T47D (cell line): Measurements from ENCODE around the gene EPHX1.

Source experiments
- DNase-seq, 2 experiments: peaks; one replicate each; pipeline versions ENCODE4 v3.0.0 to v3.0.0-alpha.2; 2011 to 2012; ENCODE audit warnings: low read depth in 1 of 2, low spot score in 1 of 2
- JUND ChIP-seq: IDR thresholded peaks from 2 replicates; pipeline ENCODE4 v1.6.1; 2012; ENCODE audit warnings: low read depth
- in situ Hi-C: cut with HindIII; loops from 2 replicates; pipeline ENCODE4 v1.10.0; 2016; ENCODE audit warnings: low sequenced_read_pairs, low pct_unique_long_range_greater_than_20kb

Gene EPHX1

GRCh38 chr1:225859151-225859550 lies 49.2 kb downstream of the EPHX1 start:
- in situ Hi-C loops = no loop called here
- no peak for DNase-seq
- no peak for TF ChIP-seq JUND

GRCh38 chr1:225860107-225860506 lies 50.2 kb downstream of the EPHX1 start:
- TF ChIP-seq JUND = no peak
- in situ Hi-C loops = no loop called here

GRCh38 chr1:225860876-225861441 lies 51.0 kb downstream of the EPHX1 start:
- no peak for DNase-seq
- no peak for TF ChIP-seq JUND
- in situ Hi-C loops = no loop called here

More at GRCh38 chr1:225860107-225860506, 50.2 kb downstream of the EPHX1 start:
- no peak for DNase-seq

- no peak for DNase-seq
- in situ Hi-C loops = no loop called here
- TF ChIP-seq JUND = no peak
Observed at GRCh38 chr1:225861834-225862580, 52.1 kb downstream of the EPHX1 start.

GRCh38 chr1:225862581-225862950 lies 52.6 kb downstream of the EPHX1 start:
- in situ Hi-C loops = no loop called here
- no peak for TF ChIP-seq JUND
- no peak for DNase-seq

- in situ Hi-C loops = no loop called here
- no peak for DNase-seq
- no peak for TF ChIP-seq JUND
Observed at GRCh38 chr1:225863167-225863566, 53.2 kb downstream of the EPHX1 start.

- no peak for TF ChIP-seq JUND
- in situ Hi-C loops = no loop called here
Observed at GRCh38 chr1:225865514-225865913, 55.6 kb downstream of the EPHX1 start.

GRCh38 chr1:225866061-225866837 lies 56.3 kb downstream of the EPHX1 start:
- TF ChIP-seq JUND = no peak
- in situ Hi-C loops = no loop called here
- no peak for DNase-seq

More at GRCh38 chr1:225865514-225865913, 55.6 kb downstream of the EPHX1 start:
- DNase-seq = no peak

GRCh38 chr1:225866981-225867380 lies 57.1 kb downstream of the EPHX1 start:
- TF ChIP-seq JUND = no peak
- no peak for DNase-seq
- in situ Hi-C loops = no loop called here

GRCh38 chr1:225868631-225869330 lies 58.9 kb downstream of the EPHX1 start:
- in situ Hi-C loops = no loop called here
- no peak for TF ChIP-seq JUND
- no peak for DNase-seq

GRCh38 chr1:225870911-225871310 lies 61.0 kb downstream of the EPHX1 start:
- in situ Hi-C loops = no loop called here
- no peak for DNase-seq
- TF ChIP-seq JUND = no peak

GRCh38 chr1:225871359-225872074 lies 61.6 kb downstream of the EPHX1 start:
- no peak for DNase-seq
- no peak for TF ChIP-seq JUND
- in situ Hi-C loops = no loop called here
